Esophagus muscularis mucosa (tissue), 4 donors: ENCODE results near the gene ANLN.

Experiments used
- CTCF ChIP-seq, 3 experiments: fragments of 200-600 bp in 2 of 3; fragments of 450-650 bp in 1 of 3; sonication (generic) in 2 of 3; IDR thresholded peaks; one replicate each; pipeline ENCODE4 v1.5.1; 2017 to 2019; ENCODE audit warnings: antibody characterized with exemption in 3 of 3, mild to moderate bottlenecking in 2 of 3, moderate library complexity in 1 of 3
- EP300 ChIP-seq: sonication (generic); formaldehyde crosslinking; IDR thresholded peaks from one replicate; pipeline ENCODE4 v1.6.1; 2017; ENCODE audit warnings: antibody characterized with exemption
- POLR2A ChIP-seq: fragments of 450-650 bp; IDR thresholded peaks from one replicate; pipeline ENCODE4 v1.6.1; 2017; ENCODE audit warnings: antibody characterized with exemption, moderate library complexity, mild to moderate bottlenecking, low read depth
- POLR2AphosphoS5 ChIP-seq, 2 donors: sonication (generic); formaldehyde crosslinking; IDR thresholded peaks; one replicate each; pipeline ENCODE4 v1.6.1; 2017; ENCODE audit warnings: antibody characterized with exemption in 2 of 2

DNA sequence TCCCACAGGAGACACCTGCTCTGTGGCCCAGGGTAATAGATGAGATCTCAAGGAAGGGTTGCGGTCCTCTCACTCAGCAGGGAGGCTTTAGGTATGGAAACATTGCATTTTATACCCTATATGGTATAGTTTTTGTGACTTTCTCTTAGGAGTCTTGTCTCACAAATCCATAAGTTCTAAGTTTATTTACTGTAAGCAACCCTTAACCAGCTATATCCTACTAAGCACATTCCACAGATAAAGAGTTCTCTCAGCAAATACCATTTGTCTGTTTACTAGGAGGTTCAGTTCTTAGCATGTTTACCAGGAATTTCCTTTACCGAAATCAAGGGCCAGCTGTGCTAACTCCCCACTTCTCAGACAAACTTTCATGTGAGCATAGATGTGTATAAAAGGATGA lies 66.9 kb downstream of the ANLN start:
- TF ChIP-seq CTCF (IDR thresholded peaks at IDR 0.05): no peak
- no peak for TF ChIP-seq POLR2AphosphoS5 (IDR thresholded peaks at IDR 0.05)
- TF ChIP-seq EP300: no peak
- no peak for TF ChIP-seq POLR2A
